H1 (cell line): Measurements from ENCODE around the gene CCL8. TPM values are rescaled to one million over a fixed set of nuclear protein-coding genes. Genes with fewer than 3 reads are reported as not detected.

Experiments
- CTCF ChIA-PET: fragments of 300-600 bp; sonication (Branson Sonifier 250); formaldehyde crosslinking; loops from one replicate; lab custom pipeline; 2021; ENCODE audit not compliant: partially characterized antibody; lab: Charles Lee
- POLR2A ChIA-PET: fragments of 300-600 bp; sonication (Branson Sonifier 250); formaldehyde crosslinking; loops from one replicate; lab custom pipeline; 2021; ENCODE audit warnings: inconsistent platforms; ENCODE audit not compliant: partially characterized antibody; lab: Charles Lee
- DNase-seq, 2 experiments: peaks; one replicate each; pipeline versions ENCODE4 v3.0.0 to v3.0.0-alpha.2; 2010 to 2022; ENCODE audit warnings: low spot score in 2 of 2, low read depth in 1 of 2, mixed read lengths in 1 of 2
- FAIRE-seq: peaks from 2 replicates; lab custom pipeline; 2011; peaks lifted over from hg19 to GRCh38; lab: Jason Lieb, UNC
- H2AFZ ChIP-seq: 2 replicates; pipeline ENCODE4 v1.8.1; 2012; ENCODE audit warnings: low read length, inconsistent platforms
- H2AK5ac ChIP-seq: 2 replicates; pipeline ENCODE4 v1.6.1; 2013; ENCODE audit warnings: low read depth, low read length
- H2BK120ac ChIP-seq: replicated peaks from 2 replicates; pipeline ENCODE3; 2013; ENCODE audit warnings: low read depth, low read length, inconsistent platforms
- H2BK12ac ChIP-seq: 2 replicates; pipeline ENCODE4 v1.6.1; 2013; ENCODE audit warnings: low read depth, low read length
- H2BK15ac ChIP-seq: 2 replicates; pipeline ENCODE4 v1.6.1; 2013; ENCODE audit warnings: low read length
- H2BK20ac ChIP-seq: 2 replicates; pipeline ENCODE4 v1.6.1; 2013; ENCODE audit warnings: low read length
- H2BK5ac ChIP-seq: 2 replicates; pipeline ENCODE4 v1.6.1; 2013; ENCODE audit warnings: low read depth, low read length
- H3K14ac ChIP-seq: 2 replicates; pipeline ENCODE4 v1.6.1; 2013; ENCODE audit warnings: inconsistent platforms; ENCODE audit not compliant: insufficient read length
- H3K18ac ChIP-seq: 2 replicates; pipeline ENCODE4 v1.6.1; 2013; ENCODE audit warnings: low read length; ENCODE audit errors: extremely low read depth
- H3K23ac ChIP-seq: 2 replicates; pipeline ENCODE4 v1.6.1; 2013; ENCODE audit warnings: inconsistent platforms; ENCODE audit not compliant: insufficient read length
- H3K23me2 ChIP-seq: 2 replicates; pipeline ENCODE4 v1.6.1; 2013; ENCODE audit warnings: low read depth, low read length
- H3K27ac ChIP-seq: 2 replicates; pipeline ENCODE4 v1.6.1; 2011; ENCODE audit warnings: low read depth, low read length, inconsistent platforms
- H3K27me3 ChIP-seq, 4 experiments: replicated peaks in 1 of 4; 1 replicate in 1 of 4; 2 replicates in 3 of 4; pipeline versions ENCODE4 v1.6.1 to v1.8.1; 2011 to 2013; ENCODE audit warnings: low read length in 3 of 4, mild to moderate bottlenecking in 3 of 4, inconsistent platforms in 2 of 4, mixed read lengths in 2 of 4, moderate library complexity in 1 of 4; ENCODE audit not compliant: control insufficient read depth in 3 of 4, insufficient read depth in 3 of 4; ENCODE audit errors: extremely low read depth in 1 of 4
- H3K36me3 ChIP-seq, 4 experiments: 2 replicates each; pipeline versions ENCODE4 v1.6.1 to v1.8.1; 2011 to 2013; ENCODE audit warnings: mild to moderate bottlenecking in 4 of 4, low read length in 3 of 4, moderate library complexity in 2 of 4, control low read depth in 1 of 4, inconsistent platforms in 1 of 4; ENCODE audit not compliant: insufficient read depth in 4 of 4, control insufficient read depth in 2 of 4
- H3K4ac ChIP-seq: replicated peaks from 2 replicates; pipeline ENCODE3; 2013; ENCODE audit warnings: low read length, low read depth, mixed read lengths, inconsistent platforms; ENCODE audit not compliant: insufficient read length
- H3K4me1 ChIP-seq, 4 experiments: replicated peaks in 1 of 4; 1 replicate in 1 of 4; 2 replicates in 3 of 4; pipeline versions ENCODE4 v1.6.1 to v1.8.1; 2011 to 2013; ENCODE audit warnings: low read length in 3 of 4, inconsistent platforms in 2 of 4, mixed read lengths in 1 of 4; ENCODE audit not compliant: insufficient read depth in 4 of 4, control insufficient read depth in 3 of 4
- H3K4me2 ChIP-seq, 2 experiments: 2 replicates each; pipeline versions ENCODE4 v1.6.1 to v1.8.1; 2011 to 2013; ENCODE audit warnings: low read depth in 2 of 2, low read length in 2 of 2, control low read depth in 1 of 2, inconsistent platforms in 1 of 2, mild to moderate bottlenecking in 1 of 2; ENCODE audit not compliant: insufficient read depth in 1 of 2
- H3K4me3 ChIP-seq, 4 experiments: fragments of 200-600, 300-600 bp in 1 of 4; sonication (generic), shearing (Covaris generic), sonication (Bioruptor Twin) in 1 of 4; 2 replicates each; pipeline versions ENCODE4 v1.5.1 to v1.8.1; 2011 to 2016; ENCODE audit warnings: low read length in 4 of 4, low read depth in 3 of 4, control low read depth in 2 of 4, inconsistent platforms in 2 of 4, mild to moderate bottlenecking in 2 of 4, mixed read lengths in 1 of 4, moderate library complexity in 1 of 4; ENCODE audit not compliant: insufficient read depth in 2 of 4; ENCODE audit errors: extremely low read depth in 1 of 4
- H3K56ac ChIP-seq: replicated peaks from 2 replicates; pipeline ENCODE3; 2013; ENCODE audit warnings: low read depth, mild to moderate bottlenecking, mixed read lengths, low read length, inconsistent platforms; ENCODE audit not compliant: insufficient read length
- H3K79me1 ChIP-seq: 2 replicates; pipeline ENCODE4 v1.6.1; 2013; ENCODE audit warnings: low read depth, low read length, control low read depth
- H3K79me2 ChIP-seq, 2 experiments: 2 replicates each; pipeline versions ENCODE4 v1.6.1 to v1.8.1; 2012 to 2013; ENCODE audit warnings: low read length in 2 of 2, mild to moderate bottlenecking in 2 of 2, inconsistent platforms in 1 of 2; ENCODE audit not compliant: insufficient read depth in 2 of 2, control insufficient read depth in 1 of 2
- H3K9ac ChIP-seq, 4 experiments: replicated peaks in 1 of 4; 1 replicate in 1 of 4; 2 replicates in 3 of 4; pipeline versions ENCODE4 v1.6.1 to v1.8.1; 2011 to 2013; ENCODE audit warnings: low read depth in 3 of 4, low read length in 3 of 4, control low read depth in 2 of 4, mild to moderate bottlenecking in 2 of 4, moderate library complexity in 2 of 4, inconsistent platforms in 1 of 4; ENCODE audit errors: extremely low read depth in 1 of 4
- H3K9me3 ChIP-seq, 2 experiments: 2 replicates each; pipeline versions ENCODE4 v1.6.1 to v1.8.1; 2012 to 2013; ENCODE audit warnings: mild to moderate bottlenecking in 2 of 2, moderate library complexity in 2 of 2, control low read depth in 1 of 2, inconsistent platforms in 1 of 2, low read depth in 1 of 2, low read length in 1 of 2, mixed read lengths in 1 of 2; ENCODE audit not compliant: insufficient read depth in 2 of 2
- H4K20me1 ChIP-seq, 2 experiments: replicated peaks in 1 of 2; 2 replicates each; pipeline versions ENCODE3 to v1.8.1; 2011 to 2013; ENCODE audit warnings: inconsistent platforms in 2 of 2, low read length in 2 of 2, mild to moderate bottlenecking in 1 of 2; ENCODE audit not compliant: insufficient read depth in 2 of 2, control insufficient read depth in 1 of 2
- H4K5ac ChIP-seq: 2 replicates; pipeline ENCODE4 v1.6.1; 2013; ENCODE audit warnings: low read length, low read depth, mixed read lengths, inconsistent platforms; ENCODE audit not compliant: insufficient read length
- H4K8ac ChIP-seq: 2 replicates; pipeline ENCODE4 v1.8.0; 2013; ENCODE audit warnings: mild to moderate bottlenecking, moderate library complexity, low read length, inconsistent platforms; ENCODE audit not compliant: insufficient read depth; ENCODE audit errors: extremely low read depth
- H4K91ac ChIP-seq: replicated peaks from 2 replicates; pipeline ENCODE3; 2013; ENCODE audit warnings: low read length, mixed read lengths, inconsistent platforms; ENCODE audit not compliant: insufficient read length
- RFX5 ChIP-seq: IDR thresholded peaks from 2 replicates; pipeline ENCODE4 v1.6.1; 2011; ENCODE audit warnings: low read depth, low read length, improper control_type of control experiment, borderline replicate concordance
- SIX5 ChIP-seq: IDR thresholded peaks from 2 replicates; pipeline ENCODE4 v1.6.1; 2011; ENCODE audit warnings: mild to moderate bottlenecking, low read depth, low read length
- WGBS, 2 experiments: shearing (Covaris generic) in 1 of 2; methylation state at CpG; one replicate each; pipeline versions ENCODE4 v1.1.6 to v1.1.7; 2013 to 2015; ENCODE audit warnings: low lambda C conversion rate in 2 of 2, mixed read lengths in 2 of 2, inconsistent platforms in 1 of 2, low coverage in 1 of 2, missing lambda C conversion rate in 1 of 2; ENCODE audit not compliant: insufficient replicate concordance in 2 of 2, insufficient coverage in 1 of 2, insufficient read length in 1 of 2; ENCODE audit errors: extremely low coverage in 1 of 2, missing lambda C conversion rate in 1 of 2; 5-methylcytosine and 5-hydroxymethylcytosine counted together
- polyA plus RNA-seq, 7 experiments: library from polyadenylated mRNA; depleted of rRNA in 3 of 7; stranded (reverse) in 5 of 7; unstranded in 2 of 7; fragments of >200 nt in 5 of 7; fragments of 200-250 nt in 2 of 7; gene quantifications; 1 replicate in 5 of 7; 2 replicates in 1 of 7; 4 replicates in 1 of 7; pipeline versions ENCODE4 v1.2.1 to v1.2.3, GENCODE V29; 2011 to 2013; ENCODE audit warnings: missing spikeins in 2 of 7, mixed read lengths in 2 of 7
- total RNA-seq: library from RNA; stranded (reverse); fragmentation: NEBNext Ultra II Directional; extraction: Animal tissue kit (Norgen Biotek cat#: 25700); gene quantifications from 2 replicates; pipeline ENCODE4 v1.2.1, GENCODE V29; 2021

Gene CCL8
- total and polyA plus RNA-seq, 2 of the 8 experiments (the other 6 are each of a cell fraction or from before 2014, with no cell fraction given) = not detected

- H3K23me2 ChIP-seq = no peaks in the 10 kb centered on the region; the same call in 1 of the 2 replicates
- no peak within 1 kb of the TSS for H3K14ac ChIP-seq
- no peak within 1 kb of the TSS for H4K91ac ChIP-seq
- no peaks in the 10 kb centered on the region for H3K4me1 ChIP-seq
- no peak within 1 kb of the TSS for H2BK20ac ChIP-seq
- H4K8ac ChIP-seq = no peak within 1 kb of the TSS
- no peaks in the 10 kb centered on the region for H3K79me2 ChIP-seq
- no peak within 1 kb of the TSS for H3K56ac ChIP-seq
- TF ChIP-seq RFX5 (no peak), SIX5 (no peak)
- no peak for FAIRE-seq
- no peak within 1 kb of the TSS for H3K18ac ChIP-seq
- CTCF ChIA-PET = interaction anchor here (0.5 to 15.7 kb wide), 16 partner anchors 9 to 198 kb away, joined by 3 to 442 read pairs (median 34); partner anchors contain the start of genes CCL2 and CCL8
- H2BK12ac ChIP-seq = no peak within 1 kb of the TSS
- H2AK5ac ChIP-seq = no peak within 1 kb of the TSS
- no peak within 1 kb of the TSS for H3K9ac ChIP-seq
- DNase-seq = no peak
- no peaks in the 10 kb centered on the region for H3K9me3 ChIP-seq
- POLR2A ChIA-PET = no interaction called here
- no peak within 1 kb of the TSS for H2AFZ ChIP-seq
- no peak within 1 kb of the TSS for H3K4me3 ChIP-seq
- no peak within 1 kb of the TSS for H2BK120ac ChIP-seq
- no peak within 1 kb of the TSS for H2BK15ac ChIP-seq
- H3K27me3 ChIP-seq = no peaks in the 10 kb centered on the region
- H4K20me1 ChIP-seq = no peaks in the 10 kb centered on the region
- no peak within 1 kb of the TSS for H2BK5ac ChIP-seq
- H3K36me3 ChIP-seq = no peaks in the 10 kb centered on the region
- no peak within 1 kb of the TSS for H3K23ac ChIP-seq
- no peak within 1 kb of the TSS for H4K5ac ChIP-seq
- WGBS, 2 experiments = 81% methylated on average over 5 of the region's 5 CpGs; no CpG with 5 or more reads in 1 of the 2 experiments
- H3K4me2 ChIP-seq = no peak within 1 kb of the TSS
- H3K79me1 ChIP-seq = no peaks in the 10 kb centered on the region
- no peak within 1 kb of the TSS for H3K27ac ChIP-seq
- H3K4ac ChIP-seq = no peak within 1 kb of the TSS
Observed at GRCh38 chr17:34363183-34363661, 44.0 kb downstream of the CCL8 start, which contains the start of gene CCL1. Gene CCL1 (minus strand): TSS chr17:34363233. CDS start chr17:34363161, 72 bp downstream.
